Measurements from ENCODE around the gene CDK5R2.

Gene CDK5R2

GRCh38 chr2:219010162-219010756 is 50.8 kb downstream of the CDK5R2 start:
- peak; percentile 33 for DNase-seq

DNA sequence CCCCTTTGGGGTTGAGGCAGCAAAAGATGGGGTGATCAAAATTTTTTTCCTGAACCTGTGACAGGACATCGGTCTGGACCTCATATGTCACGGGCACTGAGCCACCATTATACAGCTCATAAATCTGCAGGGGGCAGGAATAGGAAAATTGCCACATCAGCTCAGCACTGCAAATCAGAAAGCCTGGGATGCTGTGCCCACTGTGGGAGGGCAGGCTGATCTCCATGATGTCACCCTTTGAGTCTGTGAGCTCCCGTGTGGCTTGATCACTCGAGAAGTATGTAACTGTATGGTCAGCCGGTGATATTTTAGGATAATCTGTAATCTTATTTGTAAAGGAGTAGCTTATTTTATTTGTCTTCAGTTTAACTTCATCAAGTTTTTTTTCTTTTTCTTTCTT is 51.4 kb downstream of the CDK5R2 start:
- no peak for DNase-seq
